HL-60/S4 (cell line): ENCODE results near the gene INPP5E.

Experiments used
- in situ Hi-C: fragments of 300-500 bp; cut with MboI; formaldehyde crosslinking; loops from 2 replicates; pipeline ENCODE4 v1.14.3; 2022; ENCODE audit warnings: low sequenced_read_pairs

Gene INPP5E

GRCh38 chr9:136407061-136407460 lies 32.6 kb downstream of the INPP5E start:
- in situ Hi-C loops, result loop anchor here (5.0 kb wide), 1 partner anchor 70 kb away; no protein-coding TSS in a partner anchor

DNA sequence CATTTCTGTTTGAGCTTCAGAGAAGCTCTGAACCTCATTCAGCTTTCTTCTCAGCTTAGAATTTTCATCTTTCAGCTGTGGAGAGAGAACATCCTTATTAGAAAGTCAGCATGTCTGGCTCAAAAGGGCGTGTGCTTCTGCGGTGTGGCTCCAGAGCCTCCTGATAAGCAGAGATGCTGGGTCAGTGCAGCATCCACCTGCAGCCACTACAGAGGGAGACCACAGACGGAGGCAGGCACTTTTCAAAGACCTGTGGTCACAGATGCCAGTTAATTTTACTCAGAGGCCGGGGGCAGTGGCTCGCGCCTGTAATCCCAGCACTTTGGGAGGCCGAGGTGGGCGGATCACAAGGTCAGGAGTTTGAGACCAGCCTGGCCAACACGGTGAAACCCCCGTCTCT lies 33.7 kb downstream of the INPP5E start:
- in situ Hi-C loops, result loop anchor here (5.0 kb wide), 1 partner anchor 69 kb away; no protein-coding TSS in a partner anchor

- in situ Hi-C loops, result loop anchor here (5.0 kb wide), 1 partner anchor 68 kb away; no protein-coding TSS in a partner anchor
Measured at GRCh38 chr9:136405481-136405880, 34.2 kb downstream of the INPP5E start.

GRCh38 chr9:136404801-136405136 lies 34.9 kb downstream of the INPP5E start:
- in situ Hi-C loops, result loop anchor here (5.0 kb wide), 1 partner anchor 67 kb away; no protein-coding TSS in a partner anchor

- in situ Hi-C loops, result no loop called here
Measured at GRCh38 chr9:136403915-136404800, 35.5 kb downstream of the INPP5E start.

DNA sequence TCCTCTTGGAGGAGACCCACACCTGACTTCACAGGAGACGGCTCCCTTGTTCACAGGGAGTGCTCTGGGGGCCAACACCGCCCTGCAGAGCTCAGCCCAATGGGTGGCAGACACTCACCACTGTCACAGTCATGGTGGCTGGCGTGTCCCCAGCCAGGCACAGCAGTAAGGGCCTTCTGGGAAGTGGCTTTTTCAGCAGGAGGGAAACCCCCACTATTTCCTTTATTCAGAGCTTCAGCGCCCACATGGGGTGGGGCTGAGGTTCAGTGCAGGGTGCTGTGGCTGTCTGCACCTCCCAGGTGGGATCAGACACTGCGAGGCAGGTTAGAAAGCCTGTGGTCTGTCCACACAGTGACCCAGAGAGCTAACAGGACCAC lies 36.1 kb downstream of the INPP5E start:
- in situ Hi-C loops, result no loop called here

DNA sequence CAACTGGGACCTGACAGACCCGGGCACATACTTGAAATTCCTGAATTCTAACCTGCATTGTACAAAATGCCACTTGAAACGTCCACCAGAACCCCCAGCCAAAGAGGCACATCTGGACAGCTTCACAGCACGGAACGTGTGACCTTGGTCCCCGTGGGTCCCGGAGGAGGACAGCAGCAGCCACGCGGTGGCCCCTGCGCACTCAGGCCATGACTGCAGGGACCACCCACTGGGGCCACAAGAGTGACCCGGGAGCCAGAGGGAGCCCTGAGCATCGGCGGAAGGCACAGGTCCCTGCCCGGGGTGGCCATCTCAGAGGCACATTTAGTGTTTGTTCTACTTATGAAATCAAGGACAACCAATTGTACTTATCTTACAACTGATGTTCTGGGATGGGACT lies 37.6 kb downstream of the INPP5E start:
- in situ Hi-C loops, result no loop called here

DNA sequence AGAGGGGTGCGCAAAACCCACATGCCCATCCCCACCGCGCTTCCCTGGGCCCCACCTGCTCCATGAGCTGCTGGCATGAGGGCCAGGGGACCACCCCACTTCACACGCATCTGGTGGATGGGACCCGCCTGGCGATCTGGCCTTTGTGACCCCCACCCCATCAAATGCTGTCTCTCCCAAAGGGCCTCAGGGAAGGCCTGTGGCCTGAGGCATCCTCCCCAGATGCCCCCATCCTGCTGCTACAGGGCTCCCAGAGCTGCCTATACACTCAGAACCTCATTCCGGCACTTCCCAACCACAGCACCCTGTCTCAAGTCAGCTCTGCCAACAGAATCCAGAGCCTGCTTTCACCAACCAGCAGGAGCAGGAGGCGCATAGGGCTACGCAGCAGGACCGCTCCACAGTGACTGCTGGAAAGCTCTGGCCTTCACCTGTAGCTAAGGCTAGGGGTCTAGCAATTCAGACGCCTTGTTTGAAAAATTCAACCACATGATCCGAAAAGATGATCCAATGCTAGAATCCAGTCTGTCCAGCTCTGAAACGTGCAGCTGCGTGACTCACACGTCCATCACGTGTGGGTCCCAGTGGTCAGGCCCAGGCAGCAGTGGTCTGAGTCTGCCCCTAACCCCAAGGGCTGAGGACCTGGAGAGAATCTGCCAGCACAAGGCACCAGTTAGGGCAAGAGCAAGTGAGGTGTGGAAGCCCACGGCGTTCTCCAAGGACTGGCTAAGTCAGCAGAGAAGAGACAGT lies 38.3 kb downstream of the INPP5E start:
- in situ Hi-C loops, result no loop called here

DNA sequence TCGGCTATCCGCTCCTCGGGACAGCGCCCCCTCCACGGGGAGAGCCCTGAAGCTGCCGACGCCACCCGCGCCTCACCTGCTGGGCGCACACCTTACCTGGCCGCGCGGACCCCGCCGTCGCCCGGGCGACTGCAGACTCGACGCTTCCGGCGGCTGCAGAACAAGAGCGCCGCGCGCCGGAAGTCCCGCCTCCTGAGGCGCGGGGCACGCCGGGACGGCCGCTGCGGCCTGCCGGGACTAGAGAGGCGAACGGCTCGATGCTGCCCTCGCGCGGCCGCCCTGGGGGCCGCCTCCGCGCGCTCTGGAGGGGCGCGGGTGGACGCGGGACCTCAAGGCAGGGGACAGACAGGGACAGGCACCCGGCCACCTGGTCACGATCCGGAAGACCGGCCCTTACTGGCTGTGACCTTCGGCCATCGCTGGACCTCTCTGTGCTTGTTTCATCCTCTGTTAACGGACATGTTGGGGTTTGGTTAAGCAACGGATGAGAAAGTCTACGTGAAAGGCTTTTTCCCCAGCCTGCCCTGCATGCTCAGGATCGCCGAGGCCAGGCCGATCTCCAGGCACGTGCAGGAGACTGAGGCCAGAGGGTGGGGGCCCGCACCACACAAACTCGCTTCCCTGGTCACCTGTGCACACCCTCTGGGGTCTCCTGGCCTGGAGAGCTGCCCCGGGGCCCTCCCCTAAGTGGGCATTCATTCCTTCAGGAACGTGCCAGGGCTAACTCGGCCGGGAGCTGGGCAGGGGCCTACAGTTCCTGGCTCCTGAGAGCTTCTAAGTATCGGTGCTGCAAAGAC lies 39.4 kb downstream of the INPP5E start, which contains the start of gene SNAPC4:
Gene SNAPC4 (minus strand): TSS at position 133 of the 797 bp plus-strand sequence. CDS start 1,742 bp downstream, outside the sequence.
- in situ Hi-C loops, result no loop called here

GRCh38 chr9:136399176-136400037 lies 40.2 kb downstream of the INPP5E start:
- in situ Hi-C loops, result no loop called here

GRCh38 chr9:136398286-136398685 lies 41.4 kb downstream of the INPP5E start:
- in situ Hi-C loops, result no loop called here

- in situ Hi-C loops, result no loop called here
Measured at GRCh38 chr9:136397643-136398042, 42.0 kb downstream of the INPP5E start.

DNA sequence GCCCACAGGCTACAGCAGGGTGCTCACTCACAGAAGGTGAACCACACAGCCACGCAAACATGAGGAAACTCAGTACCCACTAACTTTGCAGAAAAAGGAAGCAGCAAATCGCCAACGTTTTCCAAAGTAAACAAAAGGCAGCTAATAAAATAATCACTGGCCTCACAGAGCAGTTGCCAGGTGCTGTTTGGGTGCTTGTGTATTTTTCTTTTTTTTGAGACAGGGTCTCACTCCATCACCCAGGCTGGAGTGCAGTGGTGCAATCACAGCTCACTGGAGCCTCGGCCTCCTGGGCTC lies 43.5 kb downstream of the INPP5E start:
- in situ Hi-C loops, result no loop called here

GRCh38 chr9:136395345-136396218 lies 44.1 kb downstream of the INPP5E start:
- in situ Hi-C loops, result no loop called here

- in situ Hi-C loops, result no loop called here
Measured at GRCh38 chr9:136395020-136395340, 44.7 kb downstream of the INPP5E start.

DNA sequence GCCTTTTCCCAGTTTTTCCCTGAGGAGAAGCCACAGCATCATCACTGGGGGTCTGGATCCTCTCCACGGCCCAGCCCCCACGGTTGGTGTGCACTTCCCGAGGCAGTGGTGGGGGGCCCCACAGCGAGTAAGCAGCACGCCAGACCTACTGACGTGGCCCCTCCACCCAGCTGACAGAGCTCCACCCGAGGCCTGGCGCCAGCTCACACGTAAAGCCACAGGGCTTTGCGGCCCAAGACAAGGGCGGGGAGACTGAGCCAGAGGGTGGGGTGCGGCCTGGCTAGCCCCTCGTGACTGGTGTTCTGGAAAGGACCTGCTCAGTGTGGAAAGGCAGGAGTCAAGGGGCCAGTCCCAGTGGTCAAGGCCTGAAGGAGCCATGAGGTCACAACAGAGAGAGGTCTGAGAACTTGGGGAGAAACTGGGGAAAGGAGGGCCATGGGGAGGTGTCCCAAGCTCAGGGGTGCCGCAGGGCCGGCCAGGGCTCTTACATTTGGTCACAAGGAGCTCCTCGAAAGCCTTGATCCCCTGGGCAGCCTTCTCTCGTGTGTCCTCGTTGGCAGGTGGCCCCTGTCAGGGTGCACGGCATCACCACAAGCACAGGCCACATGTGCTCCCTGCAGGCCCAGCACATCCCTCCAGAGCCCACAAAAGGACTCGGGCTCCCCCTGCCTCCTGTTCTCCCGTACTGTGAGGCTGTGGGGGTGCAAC lies 45.2 kb downstream of the INPP5E start:
- in situ Hi-C loops, result no loop called here

GRCh38 chr9:136393531-136393930 lies 46.1 kb downstream of the INPP5E start:
- in situ Hi-C loops, result no loop called here

DNA sequence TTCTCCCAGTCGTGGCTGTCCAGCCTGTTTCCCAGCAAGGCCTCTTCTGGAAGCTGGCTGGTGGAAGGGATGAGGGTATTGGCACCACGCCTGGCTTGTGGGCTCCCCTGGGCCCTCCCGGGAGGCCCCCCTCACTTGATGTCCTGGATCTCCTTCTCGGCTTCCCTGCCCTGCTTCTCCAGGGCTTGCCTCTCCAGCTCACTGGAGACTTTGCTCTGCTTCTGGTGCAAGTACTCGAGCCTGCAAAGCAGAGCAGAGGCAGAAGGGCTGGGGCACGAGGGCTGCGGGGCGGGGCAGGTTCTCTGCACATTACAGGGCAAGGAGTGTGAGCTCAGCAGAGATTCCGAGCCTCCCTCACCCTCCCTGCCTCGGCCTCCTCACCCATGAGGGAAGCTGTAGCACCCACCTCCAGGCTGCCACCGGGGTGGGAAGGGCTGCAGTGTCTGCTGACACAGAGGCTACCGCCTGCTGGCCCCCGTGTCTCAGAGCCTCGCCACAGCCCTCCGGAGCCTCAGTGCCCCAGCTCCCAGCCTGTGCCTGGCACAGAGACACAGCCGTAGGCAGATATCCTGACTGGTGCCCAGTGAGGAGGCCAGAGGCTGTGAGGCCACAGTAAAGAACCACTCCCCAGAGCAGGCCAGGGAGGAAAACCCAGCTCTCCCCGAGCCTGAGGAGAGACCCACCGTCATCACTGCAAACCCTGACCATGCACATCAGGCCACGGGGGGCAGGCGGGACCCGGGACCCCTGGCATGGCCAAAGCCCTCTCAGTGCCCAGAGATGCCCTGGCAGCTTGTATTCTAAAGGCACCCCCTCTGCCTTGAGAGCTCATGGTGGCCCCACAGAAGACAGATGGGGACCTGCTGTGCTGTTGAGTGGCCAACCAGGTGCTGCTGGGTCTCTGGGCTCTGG lies 46.9 kb downstream of the INPP5E start:
- in situ Hi-C loops, result no loop called here
